NCI-H1105 treated with DMSO at 0.1 percent for 48 hours (cell line): Measurements from ENCODE around the gene KDM4E.

Source experiments
- DNase-seq: peaks from one replicate; lab custom pipeline; 2025; lab: John Stamatoyannopoulos, UW

The KDM4E gene

GRCh38 chr11:95050595-95051202 lies 25.6 kb downstream of the KDM4E start:
- no peak for DNase-seq

- DNase-seq: no peak
These were observed 29.3 kb downstream of the KDM4E start for GRCh38 chr11:95054356-95054755.

DNA sequence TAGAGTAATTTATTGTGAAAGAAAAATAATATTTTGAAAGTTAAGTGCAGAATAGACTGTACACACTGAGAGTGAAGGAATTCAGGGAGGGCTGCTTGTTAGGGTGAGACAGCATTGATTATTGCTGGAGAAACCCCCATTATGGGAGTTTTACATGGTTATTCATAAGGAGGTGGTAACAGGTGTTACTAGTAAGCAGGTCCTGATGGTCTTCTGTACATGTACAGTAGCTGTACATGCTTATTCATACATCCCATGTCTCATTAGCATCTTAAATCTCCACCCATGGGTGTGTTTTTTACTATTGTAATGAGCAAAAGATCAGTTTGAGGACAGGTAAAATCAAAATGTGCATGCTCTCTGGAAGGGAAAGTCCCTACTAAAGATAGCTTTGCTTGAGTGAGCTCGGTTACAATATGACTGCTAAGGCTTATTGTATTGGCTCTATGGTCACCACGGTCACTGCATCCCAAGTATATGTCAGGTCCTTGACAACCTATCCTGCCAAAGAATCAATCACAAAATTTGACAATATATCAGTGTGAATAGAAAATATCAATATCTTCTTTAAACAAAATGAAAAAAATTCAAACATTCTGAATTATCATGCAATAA lies 30.3 kb downstream of the KDM4E start:
- DNase-seq: no peak

- no peak for DNase-seq
These were observed 32.9 kb downstream of the KDM4E start for GRCh38 chr11:95057959-95058358.

GRCh38 chr11:95058621-95059020 lies 33.6 kb downstream of the KDM4E start:
- DNase-seq: no peak

DNA sequence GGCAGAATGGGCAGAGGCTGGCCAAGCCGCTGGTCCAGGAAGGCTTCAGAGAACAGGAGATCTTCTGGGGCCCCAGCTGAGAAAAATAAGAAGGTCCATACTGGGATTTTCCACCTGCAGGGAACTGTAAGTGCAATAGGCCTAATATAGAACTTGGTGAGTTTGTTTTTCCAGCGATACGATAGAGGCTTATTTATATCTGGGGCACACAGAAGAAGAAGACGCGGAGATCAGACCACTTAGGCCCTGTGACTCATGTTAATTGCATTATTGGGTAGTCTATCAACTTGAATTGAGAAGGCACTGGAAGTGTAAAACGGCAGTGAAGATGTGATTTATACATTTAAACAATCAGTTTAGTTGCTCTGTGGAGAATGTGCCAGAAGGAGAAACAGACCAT lies 34.0 kb downstream of the KDM4E start:
- no peak for DNase-seq

DNA sequence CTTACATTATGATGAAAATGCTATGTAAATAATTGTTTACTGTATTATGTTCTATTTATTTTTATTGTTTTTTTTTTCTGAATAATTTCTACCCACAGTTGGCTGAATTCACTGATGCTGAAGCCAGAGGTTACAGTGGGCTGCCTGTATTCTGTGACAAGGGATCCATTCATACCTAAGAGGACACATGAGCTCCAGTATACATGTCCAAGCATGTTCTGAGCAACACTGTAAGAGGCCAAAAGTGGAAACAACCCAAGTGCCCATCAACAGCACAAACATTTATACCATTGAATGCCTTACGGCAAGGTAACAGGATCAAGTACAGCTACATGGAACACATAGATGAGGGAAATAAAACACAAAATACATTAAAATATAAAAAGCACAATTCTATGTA lies 40.3 kb downstream of the KDM4E start:
- DNase-seq: peak; percentile 91

- DNase-seq: peak; percentile 74
These were observed 41.6 kb downstream of the KDM4E start, which contains the start of gene SRSF8 for GRCh38 chr11:95066716-95067038. SRSF8 (plus strand) TSS chr11:95066919; CDS start chr11:95067227, 308 bp downstream.

GRCh38 chr11:95067039-95067840 lies 42.2 kb downstream of the KDM4E start:
- peak; percentile 68 for DNase-seq

- DNase-seq: peak; percentile 67
These were observed 42.8 kb downstream of the KDM4E start for GRCh38 chr11:95067841-95068219.

DNA sequence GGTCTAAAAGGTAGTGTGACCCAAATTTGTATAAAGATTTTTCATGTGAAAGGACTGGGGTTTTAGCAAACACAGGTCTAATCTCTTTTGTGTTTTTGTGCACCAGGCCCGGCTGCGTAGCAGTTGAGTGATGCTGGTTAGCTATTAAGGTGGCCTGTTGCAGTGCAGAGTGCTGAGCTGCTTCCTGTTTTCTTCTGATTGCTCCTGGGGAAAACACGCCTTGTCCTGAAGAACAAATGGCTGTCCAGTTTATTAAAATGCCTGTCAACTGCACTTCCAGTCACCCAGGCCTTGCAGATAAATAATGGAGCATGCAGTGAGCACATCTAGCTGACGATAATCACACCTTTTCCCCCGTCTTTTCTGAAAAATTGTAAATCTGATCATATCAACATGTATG lies 43.5 kb downstream of the KDM4E start:
- peak; percentile 93 for DNase-seq

- DNase-seq: no peak
These were observed 45.4 kb downstream of the KDM4E start for GRCh38 chr11:95070471-95070870.

DNA sequence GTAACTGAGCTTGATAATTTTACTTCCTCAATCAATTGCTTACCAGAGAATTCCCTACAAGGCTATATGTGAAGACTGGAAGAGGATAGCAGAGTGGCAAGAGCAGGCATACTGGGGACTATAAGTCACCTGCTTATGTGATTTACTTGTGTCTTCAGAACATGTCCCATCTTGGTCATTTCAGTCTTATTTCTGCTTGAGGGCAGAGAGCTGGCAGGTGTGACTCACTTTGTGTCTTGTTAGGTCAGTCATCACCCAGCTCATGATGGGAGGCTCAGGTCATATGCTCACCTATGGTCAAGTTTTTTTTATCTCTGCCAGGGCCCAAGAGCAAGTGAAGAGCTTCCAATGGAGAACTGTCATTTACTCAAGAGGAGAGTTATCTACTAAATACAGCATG lies 47.9 kb downstream of the KDM4E start:
- no peak for DNase-seq

GRCh38 chr11:95074792-95075563 lies 49.9 kb downstream of the KDM4E start:
- peak; percentile 72 for DNase-seq

DNA sequence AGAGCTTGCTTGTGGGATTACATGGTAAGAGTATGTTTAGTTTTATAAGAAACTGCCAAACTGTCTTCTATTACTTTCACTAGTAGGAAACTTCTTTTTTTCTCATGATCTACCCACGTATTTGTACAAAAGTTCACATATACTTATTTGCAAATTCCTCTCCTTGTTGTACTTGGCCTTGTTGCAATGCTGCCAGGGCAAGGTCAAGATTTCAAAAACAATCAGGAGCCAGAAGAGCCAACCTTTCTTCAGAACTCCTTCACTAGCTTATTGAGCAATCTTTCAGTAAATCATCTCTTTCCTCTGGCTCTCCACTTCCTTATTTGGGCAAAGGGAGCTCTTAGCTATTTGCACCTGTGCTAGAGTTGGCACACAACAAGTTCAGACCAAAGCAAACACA lies 51.4 kb downstream of the KDM4E start:
- DNase-seq: peak; percentile 40

- no peak for DNase-seq
These were observed 51.9 kb downstream of the KDM4E start for GRCh38 chr11:95076981-95077380.
